ENCODE results near the gene FGD4.

Gene FGD4

GRCh38 chr12:32603858-32604257 is 204.5 kb downstream of the FGD4 start:
- DNase-seq (ENCODE audit: low read depth in 2 of 2, low spot score in 1 of 2): no peak

- no peak for DNase-seq (ENCODE audit: low read depth in 2 of 2, low spot score in 1 of 2)
Measured at GRCh38 chr12:32604565-32604964, 205.2 kb downstream of the FGD4 start.

GRCh38 chr12:32605326-32606095 is 206.2 kb downstream of the FGD4 start:
- no peak for DNase-seq (ENCODE audit: low read depth in 2 of 2, low spot score in 1 of 2)

- no peak for DNase-seq (ENCODE audit: low read depth in 2 of 2, low spot score in 1 of 2)
Measured at GRCh38 chr12:32606443-32606842, 207.1 kb downstream of the FGD4 start.

- DNase-seq (ENCODE audit: low read depth in 2 of 2, low spot score in 1 of 2): no peak
Measured at GRCh38 chr12:32609966-32610365, 210.6 kb downstream of the FGD4 start.

- DNase-seq (ENCODE audit: low read depth in 2 of 2, low spot score in 1 of 2): no peak
Measured at GRCh38 chr12:32611986-32612385, 212.6 kb downstream of the FGD4 start.

- DNase-seq (ENCODE audit: low read depth in 2 of 2, low spot score in 1 of 2): no peak
Measured at GRCh38 chr12:32612658-32613614, 213.6 kb downstream of the FGD4 start.

- no peak for DNase-seq (ENCODE audit: low read depth in 2 of 2, low spot score in 1 of 2)
Measured at GRCh38 chr12:32615441-32615840, 216.1 kb downstream of the FGD4 start.

GRCh38 chr12:32617534-32617933 is 218.2 kb downstream of the FGD4 start:
- DNase-seq (ENCODE audit: low read depth in 2 of 2, low spot score in 1 of 2): no peak

- DNase-seq (ENCODE audit: low read depth in 2 of 2, low spot score in 1 of 2): no peak
Measured at GRCh38 chr12:32618115-32618514, 218.8 kb downstream of the FGD4 start.

- DNase-seq (ENCODE audit: low read depth in 2 of 2, low spot score in 1 of 2): no peak
Measured at GRCh38 chr12:32627976-32628375, 228.6 kb downstream of the FGD4 start.

GRCh38 chr12:32641287-32641901 is 242.0 kb downstream of the FGD4 start:
- DNase-seq (ENCODE audit: low read depth in 2 of 2, low spot score in 1 of 2): no peak

GRCh38 chr12:32644431-32644830 is 245.1 kb downstream of the FGD4 start:
- DNase-seq (ENCODE audit: low read depth in 2 of 2, low spot score in 1 of 2): no peak

- DNase-seq (ENCODE audit: low read depth in 2 of 2, low spot score in 1 of 2): no peak
Measured at GRCh38 chr12:32647275-32647674, 247.9 kb downstream of the FGD4 start.

- no peak for DNase-seq (ENCODE audit: low read depth in 2 of 2, low spot score in 1 of 2)
Measured at GRCh38 chr12:32650508-32650907, 251.2 kb downstream of the FGD4 start.

- DNase-seq (ENCODE audit: low read depth in 2 of 2, low spot score in 1 of 2): no peak
Measured at GRCh38 chr12:32651151-32651955, 252.0 kb downstream of the FGD4 start.

GRCh38 chr12:32651956-32652210 is 252.5 kb downstream of the FGD4 start:
- no peak for DNase-seq (ENCODE audit: low read depth in 2 of 2, low spot score in 1 of 2)

GRCh38 chr12:32659908-32660440 is 260.6 kb downstream of the FGD4 start:
- DNase-seq (ENCODE audit: low read depth in 2 of 2, low spot score in 1 of 2): no peak

- DNase-seq (ENCODE audit: low read depth in 2 of 2, low spot score in 1 of 2): no peak
Measured at GRCh38 chr12:32661706-32662105, 262.3 kb downstream of the FGD4 start.

- DNase-seq (ENCODE audit: low read depth in 2 of 2, low spot score in 1 of 2): no peak
Measured at GRCh38 chr12:32662665-32663064, 263.3 kb downstream of the FGD4 start.

GRCh38 chr12:32666018-32666417 is 266.7 kb downstream of the FGD4 start:
- no peak for DNase-seq (ENCODE audit: low read depth in 2 of 2, low spot score in 1 of 2)

Measured in stimulated activated CD8-positive, alpha-beta memory T cell treated with anti-CD3 and anti-CD28 coated beads, Interleukin-4, amount 100 ng/mL, for 1 hour (primary cell).